Vagina (tissue), 2 donors: ENCODE results near the gene PROK2.

Experiments used
- CTCF ChIP-seq, 3 experiments: fragments of 450-650 bp in 2 of 3; fragments of 200-600 bp in 1 of 3; sonication (generic) in 1 of 3; IDR thresholded peaks; one replicate each; pipeline ENCODE4 v1.5.1; 2017 to 2019; ENCODE audit warnings: antibody characterized with exemption in 3 of 3, mild to moderate bottlenecking in 2 of 3, moderate library complexity in 2 of 3
- POLR2AphosphoS5 ChIP-seq, 2 donors: sonication (generic); formaldehyde crosslinking; IDR thresholded peaks; one replicate each; pipeline ENCODE4 v1.9.0; 2017; ENCODE audit warnings: antibody characterized with exemption in 2 of 2, mild to moderate bottlenecking in 2 of 2, low read depth in 1 of 2; ENCODE audit not compliant: insufficient read depth in 1 of 2

GRCh38 chr3:71825551-71826283 is 40.8 kb upstream of the PROK2 start:
- no peak for TF ChIP-seq CTCF (IDR thresholded peaks at IDR 0.05)
- TF ChIP-seq POLR2AphosphoS5 (IDR thresholded peaks at IDR 0.05; ENCODE audit: insufficient read depth in 1 of 2, low read depth in 1 of 2): no peak
